Parathyroid adenoma (tissue), 2 donors: ENCODE results near the gene AGL.
"Not testable (repeated sequence)": the region's sequence is repeated elsewhere in the genome, so short reads cannot be mapped to it uniquely, and the experiment has no call there.

ENCODE experiments used
- H2AFZ ChIP-seq: fragments of 300-600 bp; sonication (generic); one replicate; pipeline ENCODE4 v1.7.0; 2017; ENCODE audit warnings: antibody characterized with exemption, mild to moderate bottlenecking
- H3K27ac ChIP-seq: fragments of 300-600 bp; sonication (generic); one replicate; pipeline ENCODE4 v1.7.0; 2017
- H3K27me3 ChIP-seq: fragments of 300-600 bp; sonication (generic); one replicate; pipeline ENCODE4 v1.7.0; 2017; ENCODE audit warnings: low read length; ENCODE audit not compliant: control insufficient read depth, insufficient read depth
- H3K36me3 ChIP-seq: fragments of 300-600 bp; sonication (generic); one replicate; pipeline ENCODE4 v1.7.0; 2017; ENCODE audit warnings: low read length; ENCODE audit not compliant: control insufficient read depth, insufficient read depth
- H3K4me1 ChIP-seq: fragments of 300-600 bp; sonication (generic); one replicate; pipeline ENCODE4 v1.7.0; 2017; ENCODE audit warnings: control low read depth
- H3K4me2 ChIP-seq: fragments of 300-600 bp; sonication (generic); one replicate; pipeline ENCODE4 v1.7.0; 2017; ENCODE audit warnings: low read length
- H3K4me3 ChIP-seq: fragments of 300-600 bp; sonication (generic); one replicate; pipeline ENCODE4 v1.7.0; 2017; ENCODE audit warnings: low read depth, low read length
- H3K79me2 ChIP-seq: fragments of 300-600 bp; sonication (generic); one replicate; pipeline ENCODE4 v1.7.0; 2017; ENCODE audit warnings: control low read depth
- H3K9ac ChIP-seq: fragments of 300-600 bp; sonication (generic); one replicate; pipeline ENCODE4 v1.7.0; 2017; ENCODE audit warnings: mild to moderate bottlenecking
- H3K9me3 ChIP-seq: fragments of 300-600 bp; sonication (generic); one replicate; pipeline ENCODE4 v1.7.0; 2017; ENCODE audit warnings: low read length; ENCODE audit not compliant: control insufficient read depth
- CTCF ChIP-seq: fragments of 300-600 bp; sonication (generic); IDR thresholded peaks from one replicate; pipeline ENCODE4 v1.7.0; 2017; ENCODE audit warnings: antibody characterized with exemption, mild to moderate bottlenecking
- donor health status: primary hyperparathyroidism.

The AGL gene

GRCh38 chr1:99840353-99840752 lies 9.8 kb upstream of the AGL start:
- not testable (repeated sequence) for H3K27ac ChIP-seq, H3K79me2 ChIP-seq, H3K27me3 ChIP-seq, H2AFZ ChIP-seq, H3K4me2 ChIP-seq, H3K4me3 ChIP-seq, H3K36me3 ChIP-seq, H3K9me3 ChIP-seq, H3K9ac ChIP-seq, H3K4me1 ChIP-seq

GRCh38 chr1:99843760-99844159 lies 6.4 kb upstream of the AGL start:
- Histone ChIP-seq H3K4me2 (no peak overlapping the region), H3K9me3 (no peaks in the 10 kb centered on the region), H3K27me3 (no peaks in the 10 kb centered on the region), H2AFZ (no peak overlapping the region), H3K9ac (no peak overlapping the region), H3K79me2 (no peaks in the 10 kb centered on the region), H3K27ac (no peak overlapping the region), H3K4me1 (no peaks in the 10 kb centered on the region), H3K4me3 (no peak overlapping the region), H3K36me3 (no peaks in the 10 kb centered on the region)
- no peak for TF ChIP-seq CTCF

GRCh38 chr1:99845201-99845600 lies 5.0 kb upstream of the AGL start:
- not testable (repeated sequence) for H3K27me3 ChIP-seq, H3K4me3 ChIP-seq, H3K9me3 ChIP-seq, H3K4me2 ChIP-seq, H3K79me2 ChIP-seq, H3K4me1 ChIP-seq, H3K36me3 ChIP-seq, H3K27ac ChIP-seq, H3K9ac ChIP-seq, H2AFZ ChIP-seq

- Histone ChIP-seq H3K79me2 (no peaks in the 10 kb centered on the region), H3K4me3 (peak overlapping the region; percentile 89), H3K27ac (no peak overlapping the region), H3K4me1 (no peaks in the 10 kb centered on the region), H3K4me2 (peak overlapping the region; percentile 90), H3K36me3 (no peaks in the 10 kb centered on the region), H3K9me3 (no peaks in the 10 kb centered on the region), H3K9ac (no peak overlapping the region), H3K27me3 (no peaks in the 10 kb centered on the region), H2AFZ (peak overlapping the region; percentile 87)
- no peak for TF ChIP-seq CTCF
These were observed 783 bp upstream of the AGL start for GRCh38 chr1:99849413-99849743.

GRCh38 chr1:99850459-99851291 lies 514 bp downstream of the AGL start:
- Histone ChIP-seq H3K27me3 (no peaks in the 10 kb centered on the region), H3K27ac (peak overlapping the region; percentile 57), H3K79me2 (no peaks in the 10 kb centered on the region), H3K9me3 (no peaks in the 10 kb centered on the region), H3K4me3 (peak overlapping the region; percentile 89), H2AFZ (peak overlapping the region; percentile 87), H3K4me2 (peak overlapping the region; percentile 90), H3K36me3 (no peaks in the 10 kb centered on the region), H3K9ac (no peak overlapping the region), H3K4me1 (no peaks in the 10 kb centered on the region)
- TF ChIP-seq CTCF, result no peak
